Stomach smooth muscle (tissue), 2 donors: ENCODE results near the gene CDKN2D.
A peak's percentile ranks its signal among the peaks of the same experiment; 100 is the strongest.
"Not testable (repeated sequence)": the region's sequence is repeated elsewhere in the genome, so short reads cannot be mapped to it uniquely, and the experiment has no call there.

ENCODE experiments used
- H3K27ac ChIP-seq: one replicate; pipeline ENCODE4 v1.7.0; 2013; ENCODE audit warnings: mild to moderate bottlenecking, low read length, inconsistent platforms
- H3K27me3 ChIP-seq, 2 donors: one replicate each; pipeline ENCODE4 v1.7.0; 2013; ENCODE audit warnings: low read length in 2 of 2; ENCODE audit not compliant: insufficient read depth in 2 of 2, control insufficient read depth in 1 of 2
- H3K36me3 ChIP-seq, 2 donors: one replicate each; pipeline ENCODE4 v1.7.0; 2013; ENCODE audit warnings: low read length in 2 of 2; ENCODE audit not compliant: control insufficient read depth in 2 of 2, insufficient read depth in 2 of 2
- H3K4me1 ChIP-seq: one replicate; pipeline ENCODE4 v1.7.0; 2013; ENCODE audit warnings: low read length; ENCODE audit not compliant: control insufficient read depth, insufficient read depth
- H3K4me3 ChIP-seq, 2 donors: one replicate each; pipeline ENCODE4 v1.7.0; 2013; ENCODE audit warnings: low read length in 2 of 2
- H3K9ac ChIP-seq, 2 donors: one replicate each; pipeline ENCODE4 v1.7.0; 2013; ENCODE audit warnings: low read length in 2 of 2, mild to moderate bottlenecking in 1 of 2
- H3K9me3 ChIP-seq, 2 donors: one replicate each; pipeline ENCODE4 v1.7.0; 2013; ENCODE audit warnings: low read length in 2 of 2; ENCODE audit not compliant: control insufficient read depth in 2 of 2
- donor health status: healthy.
- donor health status: Pancreatic carcinoma.

Gene CDKN2D

DNA sequence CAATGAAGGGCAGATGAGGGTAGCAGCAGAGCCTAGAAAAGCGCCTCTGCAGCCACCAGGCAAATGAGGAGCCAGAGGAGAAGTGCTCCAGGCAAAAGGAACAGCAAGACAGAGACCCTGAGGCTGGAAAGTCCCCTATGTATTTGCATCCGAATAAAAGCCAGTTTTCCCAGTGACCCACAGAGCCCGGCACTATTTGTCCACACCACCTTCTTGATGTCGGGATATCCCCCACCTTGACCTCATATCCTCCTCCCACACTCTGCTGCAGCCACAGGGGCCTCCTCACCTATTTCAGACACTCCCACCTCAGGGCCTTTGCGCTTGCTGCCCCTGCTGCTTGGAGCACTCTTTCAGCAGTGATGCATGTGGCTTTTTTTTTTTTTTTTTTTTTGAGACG is 18.4 kb downstream of the CDKN2D start:
- H3K36me3 ChIP-seq = peaks cover 27 to 31% of the 10 kb centered on the region in 2 donors
- H3K27me3 ChIP-seq = no peaks in the 10 kb centered on the region
- no peak overlapping the region for H3K4me3 ChIP-seq
- H3K27ac ChIP-seq = no peak overlapping the region
- H3K9me3 ChIP-seq = no peaks in the 10 kb centered on the region
- no peak overlapping the region for H3K9ac ChIP-seq
- peaks cover 4% of the 10 kb centered on the region for H3K4me1 ChIP-seq

DNA sequence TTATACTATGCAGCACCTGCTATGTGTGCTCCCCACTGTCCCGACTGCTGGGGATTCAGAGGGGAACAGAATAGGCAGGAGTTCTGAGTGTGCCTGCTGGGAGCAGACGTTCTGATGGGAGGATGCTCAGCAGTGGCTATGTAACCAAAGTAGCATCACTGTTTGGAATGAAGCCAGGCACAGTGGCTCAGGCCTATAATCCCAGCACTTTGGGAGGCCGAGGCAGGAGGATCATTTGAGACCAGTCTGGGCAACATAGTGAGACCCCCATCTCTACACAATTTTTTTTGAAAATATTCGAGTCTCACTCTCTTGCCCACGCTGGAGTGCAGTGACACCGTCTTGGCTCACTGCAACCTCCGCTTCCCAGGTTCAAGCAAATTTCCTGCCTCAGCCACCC is 19.0 kb downstream of the CDKN2D start:
- no peak overlapping the region for H3K9ac ChIP-seq
- no peaks in the 10 kb centered on the region for H3K9me3 ChIP-seq
- no peaks in the 10 kb centered on the region for H3K27me3 ChIP-seq
- no peak overlapping the region for H3K27ac ChIP-seq
- H3K4me1 ChIP-seq = peaks cover 7% of the 10 kb centered on the region
- peaks cover 27 to 31% of the 10 kb centered on the region in 2 donors for H3K36me3 ChIP-seq
- no peak overlapping the region for H3K4me3 ChIP-seq

DNA sequence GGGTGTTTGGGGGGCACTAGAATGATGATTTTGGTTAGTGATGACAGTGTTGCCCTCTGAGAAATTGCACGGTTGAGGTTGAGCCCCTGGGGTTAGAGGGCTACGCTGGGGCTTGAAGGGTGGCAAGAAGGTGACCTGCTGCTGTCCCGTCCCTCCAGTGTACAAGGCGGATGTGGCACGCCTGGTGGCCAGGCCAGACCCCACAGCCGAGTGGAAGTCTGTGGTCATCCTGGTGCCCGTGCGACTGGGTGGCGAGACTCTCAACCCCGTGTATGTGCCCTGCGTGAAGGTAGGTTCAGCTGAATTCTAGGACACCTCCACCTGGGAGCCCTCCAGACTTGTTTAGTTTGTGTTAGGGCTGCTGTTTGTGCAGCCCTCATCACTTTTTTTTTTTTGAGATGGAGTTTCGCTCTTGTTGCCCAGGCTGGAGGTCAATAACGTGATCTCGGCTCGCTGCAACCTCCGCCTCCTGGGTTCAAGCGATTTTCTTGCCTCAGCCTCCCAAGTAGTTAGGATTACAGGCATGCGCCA is 20.0 kb downstream of the CDKN2D start:
- Histone ChIP-seq H3K9me3 (no peaks in the 10 kb centered on the region), H3K4me3 (no peak overlapping the region), H3K27ac (no peak overlapping the region), H3K36me3 (peaks cover 23 to 27% of the 10 kb centered on the region in 2 donors), H3K9ac (no peak overlapping the region), H3K27me3 (no peaks in the 10 kb centered on the region), H3K4me1 (peaks cover 15% of the 10 kb centered on the region)

DNA sequence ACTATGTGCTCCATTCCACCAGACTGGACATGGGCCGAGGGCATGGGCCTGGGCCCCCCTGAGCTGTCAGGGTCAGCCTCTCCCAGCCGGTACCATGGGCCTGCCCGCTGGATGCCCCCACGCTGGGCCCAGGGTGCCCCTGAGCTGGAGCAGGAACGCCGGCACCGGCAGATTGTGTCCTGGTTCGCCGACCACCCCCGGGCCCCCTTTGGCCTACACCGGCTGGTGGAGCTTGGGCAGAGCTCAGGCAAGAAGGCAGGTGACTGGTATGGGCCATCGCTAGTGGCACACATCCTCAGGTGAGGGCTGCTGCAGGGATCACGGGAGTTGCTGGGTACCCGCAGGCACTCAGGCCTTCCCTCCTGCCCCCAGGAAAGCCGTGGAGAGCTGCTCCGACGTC is 22.0 kb downstream of the CDKN2D start:
- peaks cover 18% of the 10 kb centered on the region for H3K4me1 ChIP-seq
- H3K9ac ChIP-seq = no peak overlapping the region
- no peaks in the 10 kb centered on the region for H3K27me3 ChIP-seq
- peaks cover 12 to 13% of the 10 kb centered on the region in 2 donors for H3K36me3 ChIP-seq
- no peak overlapping the region for H3K4me3 ChIP-seq
- H3K9me3 ChIP-seq = no peaks in the 10 kb centered on the region
- H3K27ac ChIP-seq = no peak overlapping the region

DNA sequence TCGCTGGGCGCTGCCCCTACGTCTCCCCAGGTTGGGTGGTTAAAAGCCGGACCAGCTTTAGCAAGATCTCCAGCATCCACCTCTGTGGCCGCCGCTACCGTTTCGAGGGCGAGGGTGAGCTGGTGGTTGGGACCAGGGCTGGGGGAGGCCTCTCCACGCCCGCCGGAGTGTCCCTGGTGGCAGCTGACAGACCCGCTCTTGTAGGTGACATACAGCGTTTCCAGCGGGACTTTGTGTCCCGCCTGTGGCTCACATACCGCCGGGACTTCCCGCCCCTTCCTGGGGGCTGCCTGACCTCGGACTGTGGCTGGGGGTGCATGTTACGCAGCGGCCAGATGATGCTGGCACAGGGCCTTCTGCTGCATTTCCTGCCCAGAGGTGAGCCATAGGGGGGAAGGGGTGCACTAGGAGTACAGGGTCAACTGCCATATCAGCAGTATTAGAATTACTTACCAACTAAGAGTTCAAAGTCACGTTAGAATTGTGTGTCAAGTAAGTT is 24.0 kb downstream of the CDKN2D start:
- Histone ChIP-seq H3K4me1 (peaks cover 18% of the 10 kb centered on the region), H3K4me3 (peak overlapping the region; percentile 86), H3K9me3 (no peaks in the 10 kb centered on the region), H3K27ac (peak overlapping the region; percentile 76), H3K27me3 (no peaks in the 10 kb centered on the region), H3K36me3 (peaks cover 6 to 8% of the 10 kb centered on the region in 2 donors), H3K9ac (peak overlapping the region; percentile 90 to 94)

DNA sequence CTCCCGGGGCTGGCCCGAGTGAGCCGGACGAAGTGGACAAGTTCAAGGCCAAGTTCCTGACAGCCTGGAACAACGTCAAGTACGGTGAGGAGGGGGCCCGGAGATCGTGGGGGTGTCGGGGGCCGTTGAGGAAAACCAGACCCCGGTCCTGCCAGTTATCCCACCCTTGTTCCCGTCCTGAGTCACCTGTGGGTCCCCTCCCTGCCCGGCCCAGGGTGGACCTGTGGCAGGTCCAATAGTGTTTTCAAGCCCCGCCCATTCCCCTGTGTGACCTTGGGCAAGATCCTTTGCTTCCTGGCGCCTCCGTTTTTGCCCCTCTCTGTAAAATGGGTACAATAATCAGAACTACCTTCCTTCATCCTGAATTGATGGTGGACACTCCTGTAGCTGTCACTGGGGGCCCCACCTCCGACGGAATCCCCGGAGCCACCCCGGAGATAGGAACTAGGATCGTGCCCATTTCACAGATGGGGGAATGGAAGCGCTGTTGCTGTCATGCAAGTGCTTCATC is 24.5 kb downstream of the CDKN2D start:
- peak overlapping the region; percentile 86 for H3K4me3 ChIP-seq
- H3K9me3 ChIP-seq = no peaks in the 10 kb centered on the region
- peaks cover 18% of the 10 kb centered on the region for H3K4me1 ChIP-seq
- H3K36me3 ChIP-seq = peaks cover 6% of the 10 kb centered on the region in 2 donors
- H3K27ac ChIP-seq = peak overlapping the region; percentile 76
- no peaks in the 10 kb centered on the region for H3K27me3 ChIP-seq
- peak overlapping the region; percentile 90 to 94 for H3K9ac ChIP-seq

DNA sequence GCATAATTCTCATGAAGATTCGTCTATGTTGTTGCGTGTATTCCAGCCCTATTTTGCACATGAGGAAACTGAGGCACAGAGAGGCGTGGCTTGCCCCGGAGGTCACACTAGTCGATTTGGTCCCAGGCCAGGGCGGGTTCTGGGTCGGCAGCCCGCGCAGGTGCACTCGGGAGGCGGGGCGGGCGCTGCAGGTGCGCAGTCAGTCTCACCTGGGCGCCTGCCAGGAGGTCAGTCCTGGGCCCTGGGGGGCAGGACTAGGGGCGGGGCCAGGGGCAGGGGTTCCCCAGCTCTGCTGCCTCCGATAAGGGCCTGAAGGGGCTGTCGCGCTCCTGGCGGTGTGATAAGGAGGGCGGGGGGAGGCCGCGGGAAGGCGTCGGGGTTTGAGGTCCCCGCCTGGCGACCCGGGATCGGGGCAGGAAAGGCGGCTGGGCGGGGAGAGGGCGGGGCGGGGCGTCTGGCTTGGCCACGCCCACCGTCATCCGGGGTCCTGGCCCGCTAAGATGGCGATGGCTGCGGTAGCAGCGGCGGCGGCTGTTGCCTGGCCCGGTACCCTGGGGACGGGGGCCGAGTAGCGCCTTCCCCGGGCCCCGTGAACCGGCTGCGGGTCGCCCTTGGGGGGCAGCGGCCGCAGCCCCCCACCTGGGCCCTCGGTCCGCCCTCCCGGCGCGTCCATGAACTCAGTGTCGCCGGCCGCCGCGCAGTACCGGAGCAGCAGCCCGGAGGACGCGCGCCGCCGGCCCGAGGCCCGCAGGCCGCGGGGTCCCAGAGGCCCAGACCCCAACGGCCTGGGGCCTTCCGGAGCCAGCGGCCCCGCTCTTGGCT is 25.1 kb downstream of the CDKN2D start, which contains the start of gene ATG4D:
Gene ATG4D, plus strand, starts transcription at position 485 of the 822 bp plus-strand sequence. Its CDS starts 187 bp downstream, at position 672.
- H3K27me3 ChIP-seq = no peaks in the 10 kb centered on the region
- peak within 1 kb of the TSS; percentile 90 to 94 for H3K9ac ChIP-seq
- peak within 1 kb of the TSS; percentile 76 for H3K27ac ChIP-seq
- H3K4me1 ChIP-seq = peaks cover 18% of the 10 kb centered on the region
- peak within 1 kb of the TSS; percentile 86 for H3K4me3 ChIP-seq
- no peaks in the 10 kb centered on the region for H3K9me3 ChIP-seq
- peaks cover 5% of the 10 kb centered on the region in 2 donors for H3K36me3 ChIP-seq

DNA sequence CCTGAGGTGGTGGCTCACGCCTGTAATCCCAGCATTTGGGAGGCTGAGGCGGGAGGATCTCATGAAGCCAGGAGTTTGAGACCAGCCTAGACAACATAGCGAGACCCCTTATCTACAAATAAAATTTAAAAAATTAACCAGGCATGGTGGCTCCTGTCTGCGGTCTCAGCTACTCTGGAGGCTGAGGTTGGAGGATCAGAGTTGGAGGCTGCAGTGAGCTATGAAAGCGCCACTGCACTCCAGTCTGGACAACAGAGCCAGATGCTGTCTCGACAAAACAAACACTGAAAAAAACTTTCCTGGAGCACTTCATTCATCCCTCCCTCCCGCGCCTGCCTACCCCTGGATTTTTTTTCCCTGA is 25.7 kb downstream of the CDKN2D start:
- Histone ChIP-seq H3K4me1 (peaks cover 18% of the 10 kb centered on the region), H3K4me3 (peak overlapping the region; percentile 60 to 86), H3K27ac (peak overlapping the region; percentile 76), H3K9ac (peak overlapping the region in 1 of 2 donors; percentile 94), H3K27me3 (no peaks in the 10 kb centered on the region), H3K36me3 (no peaks in the 10 kb centered on the region), H3K9me3 (no peaks in the 10 kb centered on the region)

DNA sequence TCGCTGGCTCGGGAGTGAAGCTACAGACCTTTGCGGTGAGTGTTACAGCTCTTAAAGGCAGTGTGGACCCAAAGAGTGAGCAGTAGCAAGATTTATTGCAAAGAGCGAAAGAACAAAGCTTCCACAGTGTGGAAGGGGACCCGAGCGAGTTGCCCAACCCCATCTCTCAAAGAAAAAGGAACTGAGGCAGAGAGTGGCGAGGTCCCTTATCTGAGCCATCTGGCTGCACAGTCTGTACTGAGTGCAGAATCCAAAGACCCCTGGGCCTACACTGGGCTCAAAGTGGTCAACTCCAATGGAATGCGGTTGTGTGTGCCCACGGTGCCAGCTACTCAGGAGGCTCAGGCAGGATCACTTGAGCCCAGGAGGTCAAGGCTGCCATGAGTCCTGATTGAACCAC is 29.8 kb downstream of the CDKN2D start:
- not testable (repeated sequence) for H3K4me1 ChIP-seq, H3K9ac ChIP-seq

DNA sequence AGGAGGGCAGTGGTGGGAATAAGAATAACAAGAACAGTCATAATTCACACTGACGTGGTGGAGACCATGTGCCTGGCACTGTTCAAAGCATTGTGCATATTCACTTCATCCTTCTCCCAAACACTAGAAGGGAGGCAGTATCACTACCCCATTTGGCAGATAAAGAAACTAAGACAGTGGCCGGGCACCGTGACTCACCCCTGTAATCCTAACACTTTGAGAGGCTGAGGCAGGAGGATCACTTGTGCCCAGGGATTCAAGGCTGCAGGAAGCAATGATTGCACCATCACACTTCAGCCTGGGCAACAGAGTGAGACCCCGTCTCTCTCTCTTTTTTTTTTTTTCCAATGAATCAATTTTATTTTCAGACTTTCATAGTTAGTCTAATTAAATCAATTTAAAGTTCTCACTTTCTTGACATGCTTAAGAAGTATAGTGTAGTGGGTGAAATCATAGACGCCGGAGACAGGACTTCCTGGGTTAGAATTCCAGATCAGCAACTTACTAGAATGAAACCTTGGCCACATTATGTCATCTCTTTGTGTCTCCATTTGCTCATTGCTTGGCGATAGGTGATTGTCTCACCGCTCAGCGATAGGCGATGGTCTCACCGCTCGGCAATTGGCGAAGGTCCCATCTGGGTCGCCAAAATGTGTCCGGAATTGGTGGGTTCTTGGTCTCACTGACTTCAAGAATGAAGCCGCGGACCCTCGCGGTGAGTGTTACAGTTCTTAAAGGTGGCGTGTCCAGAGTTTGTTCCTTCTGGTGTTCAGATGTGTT is 30.4 kb downstream of the CDKN2D start:
- H3K27me3 ChIP-seq = no peaks in the 10 kb centered on the region
- no peaks in the 10 kb centered on the region for H3K36me3 ChIP-seq
- peaks cover 4% of the 10 kb centered on the region for H3K4me1 ChIP-seq
- no peaks in the 10 kb centered on the region for H3K9me3 ChIP-seq
- no peak overlapping the region for H3K4me3 ChIP-seq
- no peak overlapping the region for H3K27ac ChIP-seq
- H3K9ac ChIP-seq = no peak overlapping the region

More for the DNA sequence above, 29.8 kb downstream of the CDKN2D start:
- H3K27ac ChIP-seq, H3K27me3 ChIP-seq, H3K9me3 ChIP-seq, H3K4me3 ChIP-seq, H3K36me3 ChIP-seq: not testable (repeated sequence)
